C4-2B (cell line): ENCODE measurements around the gene ZNF695.
A peak's percentile ranks its signal among the peaks of the same experiment; 100 is the strongest.

Source experiments
- H3K27ac ChIP-seq: fragments of 450-650 bp; 2 replicates; pipeline ENCODE4 v1.5.1; 2017
- ZFX ChIP-seq: fragments of 450-650 bp; IDR thresholded peaks from 2 replicates; pipeline ENCODE4 v1.6.1; 2017
- TF ChIP-seq, protein P1 (sequence below): fragments of 450-650 bp; conservative IDR thresholded peaks from 2 replicates; pipeline ENCODE4 v1.5.1; 2017; ENCODE audit warnings: mild to moderate bottlenecking

Gene ZNF695

DNA sequence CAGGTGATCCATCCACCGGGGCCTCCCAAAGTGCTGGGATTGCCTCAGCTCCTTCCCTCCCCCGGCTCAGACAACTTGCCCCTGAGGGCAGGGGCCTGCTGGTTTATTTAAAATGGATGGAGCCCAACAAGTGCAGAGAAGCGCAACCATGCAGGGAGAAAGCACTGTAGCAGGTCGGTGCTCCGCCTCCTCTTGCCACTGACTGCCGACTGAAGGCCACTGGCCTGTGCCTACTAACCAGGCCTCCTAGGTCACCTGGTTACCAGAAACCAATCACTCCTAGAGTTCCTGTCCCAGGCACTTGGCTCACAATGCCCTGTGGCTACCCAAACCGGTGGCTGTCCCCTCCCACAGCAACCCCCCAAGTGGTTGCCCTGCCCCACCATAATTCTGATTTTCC lies 35.9 kb downstream of the ZNF695 start:
- TF ChIP-seq, protein P1, sequence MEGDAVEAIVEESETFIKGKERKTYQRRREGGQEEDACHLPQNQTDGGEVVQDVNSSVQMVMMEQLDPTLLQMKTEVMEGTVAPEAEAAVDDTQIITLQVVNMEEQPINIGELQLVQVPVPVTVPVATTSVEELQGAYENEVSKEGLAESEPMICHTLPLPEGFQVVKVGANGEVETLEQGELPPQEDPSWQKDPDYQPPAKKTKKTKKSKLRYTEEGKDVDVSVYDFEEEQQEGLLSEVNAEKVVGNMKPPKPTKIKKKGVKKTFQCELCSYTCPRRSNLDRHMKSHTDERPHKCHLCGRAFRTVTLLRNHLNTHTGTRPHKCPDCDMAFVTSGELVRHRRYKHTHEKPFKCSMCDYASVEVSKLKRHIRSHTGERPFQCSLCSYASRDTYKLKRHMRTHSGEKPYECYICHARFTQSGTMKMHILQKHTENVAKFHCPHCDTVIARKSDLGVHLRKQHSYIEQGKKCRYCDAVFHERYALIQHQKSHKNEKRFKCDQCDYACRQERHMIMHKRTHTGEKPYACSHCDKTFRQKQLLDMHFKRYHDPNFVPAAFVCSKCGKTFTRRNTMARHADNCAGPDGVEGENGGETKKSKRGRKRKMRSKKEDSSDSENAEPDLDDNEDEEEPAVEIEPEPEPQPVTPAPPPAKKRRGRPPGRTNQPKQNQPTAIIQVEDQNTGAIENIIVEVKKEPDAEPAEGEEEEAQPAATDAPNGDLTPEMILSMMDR: no peak
- no peak for TF ChIP-seq ZFX
- H3K27ac ChIP-seq: no peak overlapping the region

DNA sequence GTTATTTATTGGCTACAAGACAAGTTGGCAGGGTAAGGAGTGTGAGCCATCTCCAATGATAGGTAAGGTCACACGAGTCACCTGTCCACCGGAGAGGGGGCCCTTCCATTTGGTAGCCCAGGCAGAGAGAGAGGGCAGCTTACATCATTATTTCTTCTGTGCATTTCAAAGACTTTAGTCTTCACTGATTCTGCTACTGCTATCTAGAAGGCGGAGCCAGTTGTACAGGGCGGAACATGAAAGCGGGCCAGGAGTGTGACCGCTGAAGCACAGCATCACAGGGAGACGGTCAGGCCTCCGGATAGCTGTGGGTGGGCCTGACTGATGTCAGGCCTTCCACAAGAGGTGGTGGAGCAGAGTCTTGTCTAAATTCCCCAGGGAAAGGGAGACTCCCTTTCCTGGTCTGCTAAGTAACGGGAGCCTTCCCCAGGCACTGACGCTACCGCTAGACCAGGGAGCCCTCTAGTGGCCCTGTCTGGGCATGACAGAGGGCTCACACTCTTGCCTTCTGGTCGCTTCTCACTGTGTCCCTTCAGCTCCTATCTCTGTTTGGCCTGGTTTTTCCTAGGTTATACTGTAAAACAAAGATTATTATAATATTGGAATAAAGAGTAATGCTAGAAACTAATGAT lies 36.7 kb downstream of the ZNF695 start:
- H3K27ac ChIP-seq: no peak overlapping the region
- no peak for TF ChIP-seq ZFX
- TF ChIP-seq, protein P1: peak; percentile 64

DNA sequence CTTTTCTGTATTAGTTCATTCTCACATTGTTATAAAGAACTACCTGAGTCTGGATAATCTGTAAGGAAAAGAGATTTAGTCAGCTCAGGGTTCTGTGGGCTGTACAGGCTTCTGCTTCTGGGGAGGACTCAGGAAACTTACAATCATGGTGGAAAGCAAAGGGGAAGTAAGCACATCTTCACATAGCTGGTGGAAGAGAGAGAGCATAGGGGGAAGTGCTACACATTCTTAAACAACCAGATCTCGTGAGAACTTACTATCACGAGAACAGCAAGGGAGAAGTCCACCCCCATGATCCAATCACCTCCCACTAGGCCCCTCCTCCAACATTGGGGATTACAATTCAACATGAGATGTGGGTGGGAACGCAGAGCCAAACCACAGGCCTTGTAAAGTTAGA lies 38.2 kb downstream of the ZNF695 start:
- TF ChIP-seq ZFX: no peak
- TF ChIP-seq, protein P1: no peak

DNA sequence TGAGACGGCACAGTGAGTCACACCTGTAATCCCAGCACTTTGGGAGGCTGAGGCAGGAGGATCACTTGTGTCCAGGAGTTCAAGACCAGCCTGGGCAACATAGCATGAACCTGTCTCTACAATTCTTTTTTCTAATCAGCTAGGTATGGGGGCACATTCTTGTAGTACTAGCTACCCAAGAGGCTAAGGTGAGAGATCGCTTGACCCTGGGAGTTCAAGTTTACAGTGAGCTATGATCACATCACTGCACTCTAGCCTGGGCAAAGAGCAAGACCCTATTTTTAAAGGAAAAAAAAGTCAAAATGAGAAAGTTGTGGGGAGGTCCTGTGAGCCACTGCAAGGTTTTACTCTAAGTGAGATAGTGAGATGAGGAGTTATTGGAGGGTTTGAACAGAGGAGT lies 41.4 kb downstream of the ZNF695 start:
- H3K27ac ChIP-seq: no peak overlapping the region
- TF ChIP-seq, protein P1: no peak
- no peak for TF ChIP-seq ZFX

More for the DNA sequence above, 38.2 kb downstream of the ZNF695 start:
- no peak overlapping the region for H3K27ac ChIP-seq

DNA sequence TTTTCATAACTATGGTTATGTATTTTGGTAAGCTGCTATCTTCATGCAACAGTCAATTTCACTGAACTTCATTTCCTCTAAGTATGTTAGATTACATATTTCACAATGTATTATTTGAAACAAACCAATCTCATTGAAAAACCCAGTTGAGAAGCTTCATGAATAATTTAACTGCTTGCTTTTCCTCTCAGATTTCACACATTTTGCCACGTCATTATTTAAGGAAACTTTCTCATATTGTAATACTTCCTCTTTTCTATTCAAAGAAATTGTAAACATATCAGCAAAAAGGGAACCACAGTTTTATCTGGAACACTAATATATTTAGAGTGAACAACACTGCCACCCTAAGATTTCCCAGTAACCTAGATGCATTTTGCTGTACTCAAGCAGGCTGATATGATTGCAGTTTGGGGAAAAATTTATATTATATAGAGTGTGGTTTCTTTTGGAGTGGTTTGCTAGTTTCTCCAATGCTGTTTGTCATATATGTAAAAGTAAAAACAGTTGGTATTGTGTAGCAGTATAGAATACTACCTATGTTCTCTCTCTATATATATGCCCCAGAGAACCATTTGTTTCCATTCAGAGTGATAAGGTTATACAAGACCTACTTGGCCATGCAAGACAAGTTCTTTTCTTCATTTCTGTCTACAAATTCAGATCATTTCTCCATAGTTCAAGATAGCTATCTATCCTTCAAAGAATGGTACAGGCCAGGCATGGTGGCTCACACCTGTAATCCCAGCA lies 47.7 kb downstream of the ZNF695 start:
- H3K27ac ChIP-seq: no peak overlapping the region
- TF ChIP-seq ZFX: no peak
- TF ChIP-seq, protein P1: no peak

DNA sequence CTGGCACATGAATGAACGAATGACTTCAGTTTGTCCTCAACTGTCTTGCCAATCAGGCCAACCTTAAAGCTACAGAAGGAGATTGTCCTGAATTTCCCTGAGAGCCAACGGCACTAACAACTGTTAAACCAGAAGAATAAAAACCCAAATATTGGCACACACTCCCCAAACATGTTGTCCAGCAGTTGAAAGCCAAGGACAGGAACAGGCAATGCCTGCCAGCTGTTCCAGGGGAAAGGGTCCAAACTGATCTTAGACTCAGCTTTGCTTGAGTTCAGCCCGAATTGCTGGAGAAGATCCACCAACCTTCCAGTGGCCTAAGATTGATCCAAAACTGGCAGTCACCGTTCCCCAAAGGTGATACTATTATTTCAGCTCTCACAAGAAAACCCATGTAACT lies 53.7 kb downstream of the ZNF695 start:
- no peak for TF ChIP-seq ZFX
- TF ChIP-seq, protein P1: no peak
- no peak overlapping the region for H3K27ac ChIP-seq

DNA sequence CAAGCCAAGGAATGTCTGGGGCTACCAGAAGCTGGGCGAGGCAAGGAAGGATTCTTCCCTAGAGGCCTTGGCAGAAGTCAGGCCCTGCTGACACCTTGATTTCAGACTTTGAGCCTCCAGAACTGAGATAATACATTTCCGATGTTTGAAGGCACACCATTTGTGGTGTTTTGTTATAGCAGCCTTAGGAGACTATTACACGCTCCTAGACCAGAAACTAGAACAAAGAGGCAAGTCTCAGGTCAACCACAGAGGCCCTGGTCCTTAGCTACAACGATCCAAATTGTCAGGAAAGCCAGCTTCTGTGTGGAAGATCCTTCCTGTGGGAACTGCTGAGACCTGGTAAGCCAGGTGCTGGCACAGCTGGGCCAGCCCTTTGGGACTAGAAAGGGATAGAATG lies 56.4 kb downstream of the ZNF695 start:
- TF ChIP-seq ZFX: no peak
- TF ChIP-seq, protein P1: no peak
- H3K27ac ChIP-seq: no peak overlapping the region
